DOHH2 (cell line): ENCODE data around the gene TBC1D22A.

Source experiments
- H3F3A ChIP-seq: fragments of 200-600 bp; sonication (generic), shearing (Covaris generic); 2 replicates; pipeline ENCODE4 v1.6.0; 2016; ENCODE audit warnings: antibody characterized with exemption, mild to moderate bottlenecking; ENCODE audit not compliant: control insufficient read depth, insufficient read depth
- H3K27ac ChIP-seq: fragments of 200-600 bp; sonication (generic); 2 replicates; pipeline ENCODE4 v1.5.1; 2014; ENCODE audit warnings: low read depth, mild to moderate bottlenecking, low read length, moderate library complexity
- H3K27me3 ChIP-seq: fragments of 200-600 bp; sonication (generic); 2 replicates; pipeline ENCODE4 v1.6.1; 2014; ENCODE audit warnings: mild to moderate bottlenecking, low read length, mixed read lengths; ENCODE audit not compliant: control insufficient read depth
- H3K36me3 ChIP-seq: fragments of 200-600 bp; sonication (generic); 2 replicates; pipeline ENCODE4 v1.6.1; 2014; ENCODE audit warnings: mild to moderate bottlenecking, low read length, moderate library complexity, mixed read lengths; ENCODE audit not compliant: control insufficient read depth
- H3K4me1 ChIP-seq: fragments of 200-600 bp; sonication (generic); 2 replicates; pipeline ENCODE4 v1.6.1; 2014; ENCODE audit warnings: mild to moderate bottlenecking, low read length, mixed read lengths; ENCODE audit not compliant: control insufficient read depth
- H3K4me2 ChIP-seq: fragments of 200-600 bp; sonication (generic); 2 replicates; pipeline ENCODE4 v1.6.0; 2014; ENCODE audit warnings: mild to moderate bottlenecking, low read length, moderate library complexity
- H3K4me3 ChIP-seq: fragments of 200-600 bp; sonication (generic); 2 replicates; pipeline ENCODE4 v1.5.1; 2014; ENCODE audit warnings: mild to moderate bottlenecking, low read length, mixed read lengths
- H3K79me2 ChIP-seq: fragments of 200-600 bp; sonication (generic); 2 replicates; pipeline ENCODE4 v1.6.1; 2014; ENCODE audit warnings: mild to moderate bottlenecking, low read length, mixed read lengths; ENCODE audit not compliant: control insufficient read depth
- H3K9me2 ChIP-seq: fragments of 200-600 bp; sonication (generic); replicated peaks from 2 replicates; pipeline ENCODE4 v1.6.1; 2014; ENCODE audit warnings: mild to moderate bottlenecking, low read length, mixed read lengths; ENCODE audit not compliant: control insufficient read depth
- H3K9me3 ChIP-seq: fragments of 200-600 bp; sonication (generic); 2 replicates; pipeline ENCODE4 v1.6.1; 2014; ENCODE audit warnings: antibody characterized with exemption, low read length, mixed read lengths; ENCODE audit not compliant: control insufficient read depth, insufficient read depth
- H4K20me1 ChIP-seq: fragments of 200-600 bp; sonication (generic); 2 replicates; pipeline ENCODE4 v1.6.0; 2014; ENCODE audit warnings: low read depth, mild to moderate bottlenecking, antibody characterized with exemption, low read length, moderate library complexity; ENCODE audit not compliant: control insufficient read depth, insufficient read depth
- CTCF ChIP-seq: fragments of 200-600 bp; sonication (generic); IDR thresholded peaks from one replicate; pipeline ENCODE4 v1.5.1; 2014; ENCODE audit warnings: antibody characterized with exemption, mild to moderate bottlenecking, low read depth, low read length; ENCODE audit not compliant: poor library complexity, severe bottlenecking
- EZH2phosphoT487 ChIP-seq: fragments of 200-600 bp; sonication (generic); IDR thresholded peaks from 2 replicates; pipeline ENCODE4 v1.6.1; 2017; ENCODE audit warnings: borderline replicate concordance, mild to moderate bottlenecking, antibody characterized with exemption, low read length, moderate library complexity, mixed read lengths

Gene TBC1D22A

GRCh38 chr22:47148956-47149728, 386.7 kb downstream of the TBC1D22A start:
- TF ChIP-seq EZH2phosphoT487 (no peak), CTCF (no peak)
- Histone ChIP-seq H4K20me1 (no peaks in the 10 kb centered on the region), H3K27me3 (no peaks in the 10 kb centered on the region), H3K9me2 (no peaks in the 10 kb centered on the region), H3K79me2 (no peaks in the 10 kb centered on the region), H3K4me3 (no peak overlapping the region), H3K36me3 (no peaks in the 10 kb centered on the region), H3F3A (no peaks in the 10 kb centered on the region), H3K9me3 (no peaks in the 10 kb centered on the region), H3K27ac (no peak overlapping the region), H3K4me2 (no peak overlapping the region), H3K4me1 (no peaks in the 10 kb centered on the region)

- H3K4me3 ChIP-seq: no peak overlapping the region
- no peaks in the 10 kb centered on the region for H3F3A ChIP-seq
- H4K20me1 ChIP-seq: no peaks in the 10 kb centered on the region
- no peaks in the 10 kb centered on the region for H3K9me2 ChIP-seq
- no peaks in the 10 kb centered on the region for H3K79me2 ChIP-seq
- TF ChIP-seq EZH2phosphoT487: no peak
- no peak for TF ChIP-seq CTCF
- H3K9me3 ChIP-seq: no peaks in the 10 kb centered on the region
- H3K4me1 ChIP-seq: no peaks in the 10 kb centered on the region
- H3K4me2 ChIP-seq: no peak overlapping the region
- no peaks in the 10 kb centered on the region for H3K27me3 ChIP-seq
- H3K36me3 ChIP-seq: no peaks in the 10 kb centered on the region
- H3K27ac ChIP-seq: no peak overlapping the region
These were observed 387.5 kb downstream of the TBC1D22A start for GRCh38 chr22:47149976-47150375.

GRCh38 chr22:47150426-47150825, 388.0 kb downstream of the TBC1D22A start:
- Histone ChIP-seq H3K9me3 (no peaks in the 10 kb centered on the region), H3K4me2 (no peak overlapping the region), H4K20me1 (no peaks in the 10 kb centered on the region), H3K4me3 (no peak overlapping the region), H3K27me3 (no peaks in the 10 kb centered on the region), H3K79me2 (no peaks in the 10 kb centered on the region), H3K4me1 (no peaks in the 10 kb centered on the region), H3K36me3 (no peaks in the 10 kb centered on the region), H3K27ac (no peak overlapping the region), H3F3A (no peaks in the 10 kb centered on the region), H3K9me2 (no peaks in the 10 kb centered on the region)
- TF ChIP-seq EZH2phosphoT487 (no peak), CTCF (no peak)
